GM18861 (cell line): Measurements from ENCODE around the gene CRYBG1.
A peak's percentile ranks its signal among the peaks of the same experiment; 100 is the strongest.
"Not testable (repeated sequence)": the region's sequence is repeated elsewhere in the genome, so short reads cannot be mapped to it uniquely, and the experiment has no call there.

Experiments used
- ATAC-seq: cut with Tn5 transposase; IDR thresholded peaks from one replicate; pipeline ENCODE4 v1.9.1; 2021; ENCODE audit not compliant: unreplicated experiment

The CRYBG1 gene

DNA sequence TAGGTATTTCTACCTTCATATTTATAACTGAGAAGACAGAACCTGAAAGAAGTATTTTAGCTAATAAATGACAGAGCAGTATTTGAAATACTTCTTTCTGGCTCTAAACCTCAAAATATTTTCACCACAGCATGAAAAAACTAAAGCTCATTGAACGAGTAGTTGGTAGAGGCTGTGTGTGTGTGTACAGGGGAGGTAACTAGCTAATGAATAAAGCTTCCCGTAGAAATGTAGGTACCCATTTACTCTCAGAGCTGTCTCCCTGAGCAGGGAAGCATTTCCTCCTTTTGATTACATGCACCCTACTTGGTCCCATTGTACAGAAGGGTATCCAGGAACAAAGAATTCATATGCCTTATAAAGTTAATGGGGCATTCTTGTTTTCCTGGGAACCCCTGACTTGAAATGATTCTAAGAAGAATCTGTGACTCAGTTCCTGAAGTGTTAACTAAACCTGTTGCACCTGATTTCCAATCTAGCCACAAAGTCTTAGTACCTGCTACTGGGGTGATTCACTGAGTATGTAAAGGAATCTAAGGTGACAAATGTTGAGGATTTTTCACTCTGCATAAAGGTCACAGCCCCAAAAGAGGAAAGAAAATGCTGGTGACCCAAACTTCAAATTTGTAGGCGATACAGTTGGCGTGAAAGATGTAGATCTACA is 12.5 kb downstream of the CRYBG1 start:
- no peak for ATAC-seq

DNA sequence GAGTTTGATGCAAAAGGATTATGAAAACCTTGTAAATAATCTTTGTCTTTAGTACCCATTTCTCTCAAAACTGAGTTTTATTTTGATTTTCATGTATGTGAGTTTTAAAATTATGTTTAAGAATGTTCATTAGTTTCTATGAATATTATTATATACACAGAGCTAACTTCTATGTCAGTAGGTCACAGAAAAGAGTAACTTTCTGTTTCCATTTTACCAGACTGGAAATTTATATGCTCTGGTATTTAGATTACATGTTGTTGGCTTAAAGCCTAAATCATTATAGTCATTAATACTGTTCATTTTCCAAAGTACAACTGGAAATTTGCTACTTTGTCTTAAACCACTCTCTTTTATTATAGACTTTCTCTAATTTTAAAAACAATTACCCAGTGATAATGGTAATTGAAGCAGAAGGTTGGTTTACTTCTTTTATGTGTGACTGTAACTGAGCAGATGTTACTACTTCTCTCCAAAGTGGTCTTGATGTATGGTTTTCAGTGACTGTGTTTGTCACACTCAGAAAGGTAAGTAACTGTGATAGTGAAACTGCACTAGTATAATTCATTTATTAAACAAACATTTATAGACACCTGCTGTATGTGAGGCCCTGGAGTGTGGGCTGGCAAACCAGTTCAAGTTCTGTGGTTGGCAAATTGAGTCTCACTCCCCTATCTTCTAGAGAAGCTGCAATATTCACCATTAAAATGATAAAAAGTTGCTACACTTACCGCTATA is 13.2 kb downstream of the CRYBG1 start:
- ATAC-seq, result no peak

DNA sequence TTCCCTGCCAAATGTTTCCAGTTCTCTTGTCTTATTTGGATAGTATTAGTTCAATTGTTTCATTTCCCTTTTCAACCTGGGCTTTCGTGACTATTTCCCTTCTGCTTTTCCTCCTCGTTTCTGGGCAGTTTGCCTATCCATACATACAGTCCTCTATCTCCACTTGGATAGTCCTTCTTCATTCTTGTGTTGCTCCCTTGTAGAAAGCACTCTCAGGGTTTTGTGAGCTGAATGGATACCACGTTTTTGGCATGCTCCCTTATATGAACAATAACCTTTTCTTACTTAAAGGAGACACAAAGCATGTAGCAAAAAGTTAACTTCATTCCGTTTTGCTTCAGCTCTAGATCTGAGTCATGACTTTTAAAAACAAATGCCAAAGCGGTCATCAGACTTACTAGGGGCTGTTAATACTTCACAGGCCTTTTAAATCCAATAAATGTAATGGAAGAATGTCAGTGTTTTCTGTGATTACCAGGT is 16.6 kb downstream of the CRYBG1 start:
- peak; percentile 54 for ATAC-seq

DNA sequence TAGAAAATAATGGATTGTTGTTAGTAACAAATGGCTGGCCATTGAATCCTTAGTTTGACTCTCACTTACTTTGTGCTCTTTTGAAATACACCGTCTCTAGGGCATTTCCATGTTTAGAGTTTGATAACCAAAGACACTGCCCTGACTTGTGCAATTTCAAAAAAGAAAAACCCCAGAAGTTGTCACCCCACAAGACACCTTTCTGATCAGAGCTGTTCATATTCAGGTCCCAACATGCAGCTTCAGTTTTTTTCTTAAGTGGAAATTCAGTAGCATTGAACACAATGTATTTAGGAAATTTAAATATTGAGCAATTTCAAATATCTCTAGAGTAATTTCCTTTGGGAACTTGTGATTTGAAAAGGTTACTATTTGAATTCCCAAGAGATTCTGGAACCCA is 19.4 kb downstream of the CRYBG1 start:
- no peak for ATAC-seq

- ATAC-seq, result no peak
These were observed 19.9 kb downstream of the CRYBG1 start for GRCh38 chr6:106380407-106380806.

DNA sequence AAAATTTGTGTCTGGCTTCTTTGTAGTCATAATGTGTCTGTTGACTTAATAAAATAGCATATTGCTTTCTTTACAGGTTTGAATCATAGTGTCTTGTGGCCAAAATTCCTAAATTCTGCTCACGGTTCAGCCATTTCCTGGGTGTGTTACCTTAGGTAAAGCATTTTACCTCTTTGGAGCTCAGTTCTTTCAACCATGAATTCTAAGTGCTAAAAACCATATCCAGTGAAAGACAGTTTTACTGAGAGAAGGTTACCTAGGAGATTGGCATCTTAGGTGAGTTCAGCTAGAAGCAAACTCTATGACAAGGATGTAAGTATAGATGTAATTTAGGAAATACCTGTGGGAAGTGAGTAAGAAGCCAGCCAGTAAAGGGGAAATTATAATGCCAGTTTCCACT is 20.7 kb downstream of the CRYBG1 start:
- ATAC-seq, result no peak

GRCh38 chr6:106381881-106382280 is 21.4 kb downstream of the CRYBG1 start:
- ATAC-seq, result no peak

- no peak for ATAC-seq
These were observed 23.1 kb downstream of the CRYBG1 start for GRCh38 chr6:106383573-106383972.

- ATAC-seq, result no peak
These were observed 25.0 kb downstream of the CRYBG1 start for GRCh38 chr6:106385530-106385929.

GRCh38 chr6:106387875-106388274 is 27.4 kb downstream of the CRYBG1 start:
- ATAC-seq, result no peak

DNA sequence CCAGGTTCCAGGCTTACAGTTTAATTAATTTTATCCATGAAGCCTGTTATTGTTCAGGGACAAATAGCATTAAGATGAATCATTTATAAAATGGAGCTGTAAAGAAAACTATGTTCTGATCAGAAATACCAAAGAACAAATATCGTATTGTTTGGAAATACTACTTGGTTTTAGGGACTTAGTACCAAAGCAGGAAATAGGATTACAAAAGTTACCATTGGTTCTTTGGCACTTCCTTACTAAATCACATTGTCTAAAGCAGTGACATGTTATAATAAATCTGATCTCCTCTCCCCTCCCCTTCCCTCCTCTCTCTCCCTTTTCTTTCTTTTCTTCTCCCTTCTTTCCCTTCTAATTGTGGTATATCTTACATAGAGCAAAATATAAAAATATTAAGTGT is 29.6 kb downstream of the CRYBG1 start:
- ATAC-seq, result no peak

DNA sequence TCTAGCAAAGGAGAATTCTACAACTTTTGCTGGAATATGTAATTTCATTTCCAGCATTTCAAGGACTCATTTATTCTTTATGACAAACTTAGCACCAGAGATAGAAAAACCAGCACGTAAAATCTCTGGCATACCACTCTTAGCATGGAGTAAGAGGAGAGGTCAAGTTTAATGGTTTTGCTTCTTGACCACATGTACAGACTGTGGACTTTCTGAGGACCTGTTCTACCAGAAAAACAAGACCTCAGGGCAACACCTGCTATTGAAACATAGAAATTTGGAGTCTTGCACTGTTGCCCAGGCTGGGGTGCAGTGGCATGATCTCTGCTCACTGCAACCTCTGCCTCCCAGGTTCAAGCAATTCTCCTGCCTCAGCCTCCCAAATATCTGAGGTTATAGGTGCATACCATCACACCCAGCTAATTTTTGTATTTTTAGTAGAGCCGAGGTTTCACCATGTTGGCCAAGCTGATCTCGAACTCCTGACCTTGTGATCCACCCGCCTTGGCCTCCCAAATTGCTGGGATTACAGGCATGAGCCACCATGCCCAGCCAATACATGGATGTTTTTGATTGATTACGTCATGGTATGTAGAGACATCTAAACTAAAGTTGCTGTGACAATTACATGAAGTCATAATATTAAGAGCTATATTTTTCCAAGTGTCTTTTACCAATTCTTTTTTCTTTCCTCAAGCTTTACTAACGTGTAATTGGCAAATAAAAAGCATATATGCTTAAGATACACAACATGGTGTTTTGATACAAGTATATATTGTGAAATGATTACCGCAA is 36.1 kb downstream of the CRYBG1 start:
- no peak for ATAC-seq

GRCh38 chr6:106397431-106397830 is 36.9 kb downstream of the CRYBG1 start:
- ATAC-seq, result no peak

GRCh38 chr6:106398621-106399020 is 38.1 kb downstream of the CRYBG1 start:
- no peak for ATAC-seq

DNA sequence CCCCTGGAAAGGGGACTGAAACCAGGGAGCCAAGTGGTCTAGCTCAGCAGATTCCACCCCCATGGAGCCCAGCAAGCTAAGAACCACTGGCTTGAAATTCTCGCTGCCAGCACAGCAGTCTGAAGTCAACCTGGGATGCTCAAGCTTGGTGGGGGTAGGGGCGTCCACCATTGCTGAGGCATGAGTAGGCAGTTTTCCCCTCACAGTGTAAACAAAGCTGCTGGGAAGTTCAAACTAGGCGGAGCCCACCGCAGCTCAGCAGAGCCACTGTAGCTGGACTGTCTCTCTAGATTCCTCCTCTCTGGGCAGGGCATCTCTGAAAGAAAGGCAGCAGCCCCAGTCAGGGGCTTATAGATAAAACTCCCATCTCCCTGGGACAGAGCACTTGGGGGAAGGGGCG is 44.5 kb downstream of the CRYBG1 start:
- not testable (repeated sequence) for ATAC-seq

DNA sequence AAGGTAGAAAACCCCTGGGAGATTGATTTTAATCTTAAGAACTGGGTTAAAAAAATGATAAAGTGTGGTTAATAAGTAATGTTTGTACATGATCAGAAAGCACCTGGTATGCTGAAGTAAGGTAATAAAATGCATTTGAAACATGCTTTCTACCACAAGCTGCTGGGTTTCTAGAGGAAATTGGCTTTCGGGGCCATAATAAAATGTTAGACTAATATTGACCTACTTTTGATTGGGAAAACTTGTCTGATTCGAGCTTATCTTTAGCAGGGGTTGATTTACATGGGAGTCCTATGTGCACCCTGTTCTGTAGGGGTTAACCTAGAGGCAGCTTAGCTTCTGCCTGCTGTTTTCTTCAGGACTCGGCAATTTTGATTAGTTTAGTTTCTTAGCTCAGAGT is 50.5 kb downstream of the CRYBG1 start:
- no peak for ATAC-seq

DNA sequence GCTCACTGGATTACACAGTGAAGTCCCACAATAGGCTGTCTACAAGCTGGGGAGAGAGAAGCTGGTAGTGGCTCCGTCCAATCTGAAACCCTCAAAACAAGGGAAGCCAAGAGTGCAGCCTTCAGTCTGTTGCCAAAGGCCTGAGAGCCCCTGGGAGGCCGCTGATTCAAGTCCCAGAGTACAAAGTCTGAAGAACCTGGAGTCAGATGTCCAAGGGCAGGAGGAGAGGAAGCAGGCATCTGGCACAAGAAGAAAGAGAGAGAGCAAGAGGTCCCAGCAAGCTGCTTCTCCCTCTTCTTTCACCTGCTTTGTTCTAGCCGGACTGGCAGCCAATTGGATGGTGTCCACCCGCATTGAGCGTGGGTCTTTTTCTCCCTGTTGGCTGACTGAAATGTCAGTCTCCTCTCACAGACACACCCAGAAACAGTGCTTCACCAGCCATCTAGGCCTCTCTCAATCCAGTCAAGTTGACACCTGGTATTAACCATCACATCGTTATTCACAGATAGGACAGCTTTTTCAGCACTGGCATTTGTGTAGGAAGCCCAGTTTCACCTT is 51.2 kb downstream of the CRYBG1 start:
- ATAC-seq, result no peak

DNA sequence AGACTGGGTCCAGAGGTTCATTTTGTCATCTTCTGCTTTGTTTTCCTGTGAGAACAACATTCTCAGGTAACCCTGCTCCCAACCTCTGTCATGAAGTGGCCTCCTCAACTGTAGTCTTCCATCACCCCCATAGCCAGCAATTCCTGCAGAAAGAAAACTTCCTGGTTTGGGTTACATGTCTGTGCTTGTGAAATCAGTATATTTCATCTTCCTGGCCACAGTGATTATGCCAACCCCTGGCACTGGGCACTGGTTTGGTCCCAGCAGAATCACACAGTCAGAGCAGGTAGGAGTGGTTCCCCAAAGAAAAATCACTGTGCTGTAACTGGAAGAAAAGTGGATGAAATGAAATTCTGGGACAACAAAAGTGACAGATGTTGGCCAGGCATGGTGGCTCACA is 52.5 kb downstream of the CRYBG1 start:
- no peak for ATAC-seq

DNA sequence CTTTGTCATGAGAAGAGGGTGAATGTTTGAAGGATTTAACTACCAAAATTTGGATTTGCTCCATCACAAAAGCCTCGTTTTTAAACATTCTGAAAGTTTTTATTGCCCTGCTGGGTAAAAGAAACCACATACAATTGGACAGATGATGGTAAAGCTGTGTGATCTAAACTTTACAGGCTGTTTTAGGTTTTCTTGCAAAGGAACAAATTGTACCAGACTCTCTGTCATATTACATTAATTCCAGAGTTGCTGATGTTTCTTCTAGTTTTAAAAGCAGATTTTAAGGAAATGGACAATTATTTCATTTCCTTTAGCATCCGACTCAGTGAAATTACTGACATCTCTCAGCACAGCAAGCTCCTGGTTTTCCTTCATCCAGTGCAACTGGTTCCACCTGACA is 53.2 kb downstream of the CRYBG1 start:
- no peak for ATAC-seq

DNA sequence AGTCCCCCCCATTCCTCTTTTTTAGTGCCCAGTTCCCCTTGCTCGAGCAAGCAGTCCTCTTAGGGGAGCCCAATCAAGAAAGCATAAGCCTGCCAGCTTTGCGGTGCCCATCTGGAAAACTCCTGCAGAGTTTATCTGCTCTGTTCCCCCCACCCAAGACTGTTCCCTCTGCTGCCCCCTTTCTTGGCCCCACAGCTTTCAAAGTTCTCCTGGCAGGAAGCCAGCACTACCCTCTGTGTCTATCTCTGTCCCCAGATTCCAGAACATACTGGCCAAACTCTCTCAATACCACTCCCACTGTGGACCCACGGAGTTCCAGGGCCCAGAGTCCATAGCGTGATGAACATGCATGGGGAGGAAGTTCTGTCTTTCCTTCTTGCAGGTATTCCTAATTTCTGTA is 55.4 kb downstream of the CRYBG1 start:
- ATAC-seq, result no peak

DNA sequence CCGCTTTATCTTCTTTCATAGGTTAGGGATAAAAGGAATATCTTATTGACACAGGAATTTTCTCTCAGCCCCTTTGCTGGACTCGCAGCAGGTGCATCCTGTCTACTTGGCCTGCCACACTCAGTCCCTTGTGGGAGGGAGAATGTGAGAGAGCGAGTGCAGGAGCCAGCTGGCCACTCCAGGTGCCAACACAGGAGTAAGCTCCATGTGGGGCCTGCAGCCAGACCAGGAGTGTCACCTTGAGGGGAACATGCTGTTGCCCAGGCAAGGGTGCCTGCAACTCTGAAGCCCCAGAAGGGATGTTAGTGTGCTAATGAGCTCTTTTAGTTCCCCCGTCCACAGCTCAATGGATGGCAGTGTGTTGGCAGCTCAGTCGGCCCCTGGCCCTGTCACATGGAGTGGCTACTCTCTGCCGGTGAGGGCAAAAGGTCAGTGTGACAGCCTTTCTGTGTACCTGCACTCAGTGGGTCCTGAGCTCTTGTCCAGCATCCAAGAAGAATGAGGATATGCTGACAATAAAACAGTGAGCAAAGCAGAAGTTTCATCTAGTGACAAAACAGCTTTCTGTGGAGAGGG is 57.1 kb downstream of the CRYBG1 start:
- ATAC-seq, result no peak
